AG09319 (cell line): ENCODE results near the gene STEAP3.

Experiments
- DNase-seq: peaks from one replicate; pipeline ENCODE4 v3.0.0-alpha.2; 2010; ENCODE audit warnings: low read depth; ENCODE audit errors: extremely low read depth
- CTCF ChIP-seq: IDR thresholded peaks from 2 replicates; pipeline ENCODE4 v1.5.1; 2011; ENCODE audit warnings: low read depth, mild to moderate bottlenecking, inconsistent platforms, low read length, moderate library complexity

STEAP3 gene

GRCh38 chr2:119231975-119232665 is 8.5 kb downstream of the STEAP3 start:
- no peak for DNase-seq
- no peak for TF ChIP-seq CTCF

- no peak for TF ChIP-seq CTCF
- no peak for DNase-seq
Measured at GRCh38 chr2:119232666-119232993, 9.0 kb downstream of the STEAP3 start.

GRCh38 chr2:119233326-119234020 is 9.8 kb downstream of the STEAP3 start:
- DNase-seq, result no peak
- no peak for TF ChIP-seq CTCF

- DNase-seq, result no peak
- peak; percentile 19 for TF ChIP-seq CTCF
Measured at GRCh38 chr2:119234021-119235019, 10.7 kb downstream of the STEAP3 start.

- no peak for DNase-seq
- TF ChIP-seq CTCF, result no peak
Measured at GRCh38 chr2:119236796-119237195, 13.2 kb downstream of the STEAP3 start.

GRCh38 chr2:119240311-119241204 is 16.9 kb downstream of the STEAP3 start:
- TF ChIP-seq CTCF, result no peak
- peak; percentile 32 for DNase-seq
